CD4-positive, alpha-beta T cell treated with Interleukin-1 beta for 1 hour (primary cell): ENCODE results near the gene MRAS.
"Not testable (repeated sequence)": the region's sequence is repeated elsewhere in the genome, so short reads cannot be mapped to it uniquely, and the experiment has no call there.

Experiments
- DNase-seq, 2 donors: peaks; one replicate each; pipeline ENCODE4 v3.0.0-alpha.2; 2020 to 2022

The MRAS gene

GRCh38 chr3:138450704-138451424 lies 102.5 kb downstream of the MRAS start:
- DNase-seq: no peak

- DNase-seq: no peak
Measured at GRCh38 chr3:138451595-138452162, 103.3 kb downstream of the MRAS start.

- no peak for DNase-seq
Measured at GRCh38 chr3:138452436-138452835, 104.1 kb downstream of the MRAS start.

GRCh38 chr3:138453940-138454339 lies 105.6 kb downstream of the MRAS start:
- DNase-seq: not testable (repeated sequence)
